Thyroid gland (tissue), 4 donors: Measurements from ENCODE around the gene RITA1. TPM values are rescaled to one million over a fixed set of nuclear protein-coding genes. Genes with fewer than 3 reads are reported as not detected.
A peak's percentile ranks its signal among the peaks of the same experiment; 100 is the strongest.

Source experiments
- DNase-seq, 2 donors: peaks; one replicate each; pipeline ENCODE4 v3.0.0-alpha.2; 2019
- H3K27ac ChIP-seq, 3 donors: fragments of 200-600 bp; sonication (generic); 1 replicate in 2 of 3; 2 replicates in 1 of 3; pipeline ENCODE4 v1.5.1; 2016 to 2019; ENCODE audit warnings: mild to moderate bottlenecking in 1 of 3, moderate library complexity in 1 of 3
- H3K27me3 ChIP-seq: fragments of 200-600 bp; sonication (generic); one replicate; pipeline ENCODE4 v1.5.1; 2019
- H3K36me3 ChIP-seq, 2 donors: fragments of 200-600 bp; sonication (generic); one replicate each; pipeline ENCODE4 v1.5.1; 2016 to 2019
- H3K4me1 ChIP-seq, 2 donors: fragments of 200-600 bp; sonication (generic); one replicate each; pipeline ENCODE4 v1.5.1; 2017 to 2019
- H3K4me3 ChIP-seq, 3 donors: fragments of 200-600 bp; sonication (generic); replicated peaks in 1 of 3; 1 replicate in 2 of 3; 2 replicates in 1 of 3; pipeline ENCODE4 v1.5.1; 2016; ENCODE audit warnings: mild to moderate bottlenecking in 1 of 3
- H3K9me3 ChIP-seq: fragments of 200-600 bp; sonication (generic); one replicate; pipeline ENCODE4 v1.5.1; 2017
- CTCF ChIP-seq, 6 experiments: fragments of 200-600 bp in 3 of 6; fragments of 450-650 bp in 3 of 6; sonication (generic) in 3 of 6; IDR thresholded peaks; one replicate each; pipeline ENCODE4 v1.5.1; 2016 to 2019; ENCODE audit warnings: antibody characterized with exemption in 6 of 6, mild to moderate bottlenecking in 2 of 6, inconsistent platforms in 1 of 6, moderate library complexity in 1 of 6
- POLR2A ChIP-seq, 2 donors: fragments of 450-650 bp; IDR thresholded peaks; one replicate each; pipeline ENCODE4 v1.6.1; 2017; ENCODE audit warnings: antibody characterized with exemption in 2 of 2, mild to moderate bottlenecking in 2 of 2, moderate library complexity in 1 of 2
- WGBS, 2 donors: methylation state at CpG; one replicate each; pipeline ENCODE4 v1.1.5; 2017; 5-methylcytosine and 5-hydroxymethylcytosine counted together
- intact Hi-C: fragments of 100-400 bp; cut with DNase I; formaldehyde crosslinking; loops from one replicate; pipeline ENCODE4 v1.15.1; 2023
- total RNA-seq, 4 donors: library from RNA; depleted of rRNA; stranded (reverse); fragments of >200 nt; gene quantifications; one replicate each; pipeline ENCODE4 v1.2.3, GENCODE V29; 2016

Gene RITA1
- total RNA-seq, 4 donors from 2014 or later = 26.6 to 39.6 (median 32.8) TPM

- TF ChIP-seq CTCF (IDR thresholded peaks at IDR 0.05) (no peak), POLR2A (IDR thresholded peaks at IDR 0.05) (no peak)
- H3K27me3 ChIP-seq = no peaks in the 10 kb centered on the region
- 91 to 95% methylated on average over 13 of the region's 13 CpGs for whole genome bisulfite sequencing, 2 donors
- no peak for DNase-seq
- H3K36me3 ChIP-seq = peaks cover 10 to 12% of the 10 kb centered on the region in 2 donors
- H3K4me1 ChIP-seq = peaks cover 0 to 13% of the 10 kb centered on the region in 2 donors
- no peaks in the 10 kb centered on the region for H3K9me3 ChIP-seq
- intact Hi-C loops = loop anchor here (10.0 kb wide), 2 partner anchors 139 to 229 kb away; partner anchors contain the start of genes SDSL and SLC8B1
- H3K4me3 ChIP-seq = no peak overlapping the region
- H3K27ac ChIP-seq = no peak overlapping the region
Measured at GRCh38 chr12:113195598-113195997, 10.1 kb downstream of the RITA1 start.

- H3K36me3 ChIP-seq = peaks cover 2 to 6% of the 10 kb centered on the region in 2 donors
- 69 to 73% methylated on average over 6 to 7 of the region's 7 CpGs for WGBS, 2 donors
- TF ChIP-seq POLR2A (IDR thresholded peaks at IDR 0.05) (no peak), CTCF (IDR thresholded peaks at IDR 0.05) (no peak)
- no peak overlapping the region for H3K4me3 ChIP-seq
- H3K27me3 ChIP-seq = no peaks in the 10 kb centered on the region
- no peak for DNase-seq
- peaks cover 0 to 13% of the 10 kb centered on the region in 2 donors for H3K4me1 ChIP-seq
- intact Hi-C loops = loop anchor here (10.0 kb wide), 2 partner anchors 138 to 228 kb away; partner anchors contain the start of genes SDSL and SLC8B1
- no peak overlapping the region for H3K27ac ChIP-seq
- no peaks in the 10 kb centered on the region for H3K9me3 ChIP-seq
Measured at GRCh38 chr12:113196582-113196981, 11.1 kb downstream of the RITA1 start.

- no peak for TF ChIP-seq POLR2A (IDR thresholded peaks at IDR 0.05)
- TF ChIP-seq CTCF (IDR thresholded peaks at IDR 0.05) = peak in 5 of 6 experiments; percentile 41 to 73 (median 61)
- Histone ChIP-seq H3K9me3 (no peaks in the 10 kb centered on the region), H3K27me3 (no peaks in the 10 kb centered on the region), H3K27ac (no peak overlapping the region), H3K4me3 (no peak overlapping the region), H3K4me1 (peaks cover 0 to 13% of the 10 kb centered on the region in 2 donors), H3K36me3 (peaks cover 0 to 2% of the 10 kb centered on the region in 2 donors)
- intact Hi-C loops = loop anchor here (10.0 kb wide), 2 partner anchors 138 to 228 kb away; partner anchors contain the start of genes SDSL and SLC8B1
- peak; percentile 74 to 77 for DNase-seq
- WGBS, 2 donors = 12 to 20% methylated on average over 4 of the region's 4 CpGs
Measured at GRCh38 chr12:113196990-113197389, 11.5 kb downstream of the RITA1 start.

- WGBS, 2 donors = 97 to 98% methylated on average over 7 to 8 of the region's 8 CpGs
- H3K4me1 ChIP-seq = peaks cover 0 to 13% of the 10 kb centered on the region in 2 donors
- intact Hi-C loops = loop anchor here (10.0 kb wide), 2 partner anchors 137 to 227 kb away; partner anchors contain the start of genes SDSL and SLC8B1
Measured at GRCh38 chr12:113197518-113198077, 12.1 kb downstream of the RITA1 start.

More at GRCh38 chr12:113197518-113198077, 12.1 kb downstream of the RITA1 start:
- DNase-seq = no peak
- no peaks in the 10 kb centered on the region for H3K36me3 ChIP-seq
- no peak overlapping the region for H3K27ac ChIP-seq
- TF ChIP-seq POLR2A (IDR thresholded peaks at IDR 0.05) (no peak), CTCF (IDR thresholded peaks at IDR 0.05) (no peak)
- no peaks in the 10 kb centered on the region for H3K27me3 ChIP-seq
- H3K9me3 ChIP-seq = no peaks in the 10 kb centered on the region
- no peak overlapping the region for H3K4me3 ChIP-seq
